Non-pigmented ciliary epithelial cell (primary cell): Measurements from ENCODE around the gene DPP10.

Experiments used
- DNase-seq: peaks from one replicate; pipeline ENCODE4 v3.0.0-alpha.2; 2010; ENCODE audit warnings: low read depth

Gene DPP10

GRCh38 chr2:114609203-114609602 is 166.8 kb downstream of the DPP10 start:
- DNase-seq = no peak

- no peak for DNase-seq
These were observed 167.4 kb downstream of the DPP10 start for GRCh38 chr2:114609801-114610200.

- DNase-seq = no peak
These were observed 168.2 kb downstream of the DPP10 start for GRCh38 chr2:114610677-114611076.

- DNase-seq = no peak
These were observed 172.2 kb downstream of the DPP10 start for GRCh38 chr2:114614592-114614991.

- no peak for DNase-seq
These were observed 186.0 kb downstream of the DPP10 start for GRCh38 chr2:114628481-114628880.

GRCh38 chr2:114631146-114631545 is 188.7 kb downstream of the DPP10 start:
- no peak for DNase-seq

GRCh38 chr2:114642166-114642770 is 199.8 kb downstream of the DPP10 start:
- no peak for DNase-seq

- DNase-seq = no peak
These were observed 200.6 kb downstream of the DPP10 start for GRCh38 chr2:114642988-114643553.

- no peak for DNase-seq
These were observed 209.5 kb downstream of the DPP10 start for GRCh38 chr2:114651933-114652332.

GRCh38 chr2:114659880-114660279 is 217.4 kb downstream of the DPP10 start:
- no peak for DNase-seq

GRCh38 chr2:114661971-114662939 is 219.8 kb downstream of the DPP10 start:
- DNase-seq = no peak

GRCh38 chr2:114668415-114668814 is 226.0 kb downstream of the DPP10 start:
- DNase-seq = no peak

- no peak for DNase-seq
These were observed 240.8 kb downstream of the DPP10 start for GRCh38 chr2:114683251-114683650.

GRCh38 chr2:114684403-114684802 is 242.0 kb downstream of the DPP10 start:
- no peak for DNase-seq

- DNase-seq = no peak
These were observed 242.7 kb downstream of the DPP10 start for GRCh38 chr2:114685102-114685501.

- DNase-seq = no peak
These were observed 245.8 kb downstream of the DPP10 start for GRCh38 chr2:114688241-114688640.

- no peak for DNase-seq
These were observed 256.1 kb downstream of the DPP10 start for GRCh38 chr2:114698520-114698919.

- no peak for DNase-seq
These were observed 257.0 kb downstream of the DPP10 start for GRCh38 chr2:114699423-114699944.

- no peak for DNase-seq
These were observed 258.0 kb downstream of the DPP10 start for GRCh38 chr2:114700440-114700839.

- DNase-seq = no peak
These were observed 267.8 kb downstream of the DPP10 start for GRCh38 chr2:114709936-114710850.

- no peak for DNase-seq
These were observed 271.9 kb downstream of the DPP10 start for GRCh38 chr2:114714313-114714712.

GRCh38 chr2:114717049-114717448 is 274.6 kb downstream of the DPP10 start:
- DNase-seq = no peak
